Measurements from ENCODE around the gene SEC22C.

GRCh38 chr3:42499478-42499871 is 82.3 kb downstream of the SEC22C start:
- TF ChIP-seq CTCF (conservative IDR thresholded peaks at IDR 0.05): no peak
- no peak for TF ChIP-seq EZH2 (IDR thresholded peaks at IDR 0.05; ENCODE audit: low read depth)
